Fibroblast of the aortic adventitia (primary cell): ENCODE data around the gene NEDD4. TPM values are rescaled to one million over a fixed set of nuclear protein-coding genes. Genes with fewer than 3 reads are reported as not detected.
"Not testable (repeated sequence)": the region's sequence is repeated elsewhere in the genome, so short reads cannot be mapped to it uniquely, and the experiment has no call there.

Source experiments
- DNase-seq: peaks from one replicate; pipeline ENCODE4 v3.0.0-alpha.2; 2010; ENCODE audit warnings: low read depth
- H3K4me3 ChIP-seq: 2 replicates; pipeline ENCODE4 v1.5.1; 2011; ENCODE audit warnings: low read depth, mild to moderate bottlenecking, control low read depth, low read length, moderate library complexity
- CTCF ChIP-seq: IDR thresholded peaks from 2 replicates; pipeline ENCODE4 v1.5.1; 2011; ENCODE audit warnings: mild to moderate bottlenecking, low read length, control low read depth, inconsistent platforms; ENCODE audit not compliant: insufficient read depth
- total RNA-seq: library from RNA; depleted of rRNA; stranded (reverse); fragments of >200 nt; gene quantifications from 2 replicates; pipeline ENCODE4 v1.2.3, GENCODE V29; 2012; ENCODE audit warnings: low replicate concordance

NEDD4 gene
- total RNA-seq, 1 donor, result 34.3 TPM

GRCh38 chr15:55954862-55955605, 38.4 kb downstream of the NEDD4 start:
- H3K4me3 ChIP-seq, result no peak overlapping the region

GRCh38 chr15:55952501-55953274, 40.7 kb downstream of the NEDD4 start:
- H3K4me3 ChIP-seq, result not testable (repeated sequence)

More at GRCh38 chr15:55954862-55955605, 38.4 kb downstream of the NEDD4 start:
- DNase-seq, result no peak
- TF ChIP-seq CTCF, result no peak

GRCh38 chr15:55944606-55945005, 48.8 kb downstream of the NEDD4 start:
- not testable (repeated sequence) for H3K4me3 ChIP-seq, DNase-seq

More at GRCh38 chr15:55952501-55953274, 40.7 kb downstream of the NEDD4 start:
- not testable (repeated sequence) for DNase-seq

GRCh38 chr15:55942332-55942731, 51.1 kb downstream of the NEDD4 start:
- no peak for TF ChIP-seq CTCF
- H3K4me3 ChIP-seq, result no peak overlapping the region
- DNase-seq, result no peak

- DNase-seq, result peak; percentile 78
- TF ChIP-seq CTCF, result no peak
Observed at GRCh38 chr15:55937040-55937439, 56.4 kb downstream of the NEDD4 start.

GRCh38 chr15:55928955-55929354, 64.5 kb downstream of the NEDD4 start:
- no peak overlapping the region for H3K4me3 ChIP-seq
- no peak for DNase-seq
- TF ChIP-seq CTCF, result no peak

More at GRCh38 chr15:55937040-55937439, 56.4 kb downstream of the NEDD4 start:
- no peak overlapping the region for H3K4me3 ChIP-seq

GRCh38 chr15:55921744-55922143, 71.7 kb downstream of the NEDD4 start:
- no peak for DNase-seq
- no peak overlapping the region for H3K4me3 ChIP-seq
- TF ChIP-seq CTCF, result no peak
